Islet of Langerhans (tissue), 1 donor: ENCODE data around the gene BBS10.
"Not testable (repeated sequence)": the region's sequence is repeated elsewhere in the genome, so short reads cannot be mapped to it uniquely, and the experiment has no call there.

Experiments used
- FAIRE-seq: peaks from one replicate; lab custom pipeline; 2011; peaks lifted over from hg19 to GRCh38; lab: Jason Lieb, UNC

BBS10 gene

GRCh38 chr12:76348079-76348901, at the start of gene BBS10:
Gene BBS10, minus strand, starts transcription at chr12:76348415. Its CDS starts 57 bp downstream, at chr12:76348358.
- FAIRE-seq = no peak

GRCh38 chr12:76391461-76391860, 43.2 kb upstream of the BBS10 start:
- no peak for FAIRE-seq

- FAIRE-seq = no peak
These were observed 39.4 kb upstream of the BBS10 start for GRCh38 chr12:76387614-76388013.

- no peak for FAIRE-seq
These were observed 36.3 kb upstream of the BBS10 start for GRCh38 chr12:76384560-76384959.

GRCh38 chr12:76383988-76384387, 35.8 kb upstream of the BBS10 start:
- no peak for FAIRE-seq

- FAIRE-seq = no peak
These were observed 31.0 kb upstream of the BBS10 start for GRCh38 chr12:76379261-76379660.

- FAIRE-seq = not testable (repeated sequence)
These were observed 28.7 kb upstream of the BBS10 start for GRCh38 chr12:76376876-76377275.

- no peak for FAIRE-seq
These were observed 27.7 kb upstream of the BBS10 start for GRCh38 chr12:76375939-76376338.

GRCh38 chr12:76375470-76375869, 27.3 kb upstream of the BBS10 start:
- peak; percentile 62 for FAIRE-seq

GRCh38 chr12:76374386-76375020, 26.3 kb upstream of the BBS10 start:
- FAIRE-seq = no peak

GRCh38 chr12:76368230-76368629, 20.0 kb upstream of the BBS10 start:
- FAIRE-seq = no peak

- FAIRE-seq = no peak
These were observed 17.9 kb upstream of the BBS10 start for GRCh38 chr12:76366163-76366562.

GRCh38 chr12:76364131-76364530, 15.9 kb upstream of the BBS10 start:
- not testable (repeated sequence) for FAIRE-seq

GRCh38 chr12:76360316-76360715, 12.1 kb upstream of the BBS10 start:
- no peak for FAIRE-seq

GRCh38 chr12:76356071-76356470, 7.9 kb upstream of the BBS10 start:
- no peak for FAIRE-seq

- no peak for FAIRE-seq
These were observed 1.3 kb downstream of the BBS10 start for GRCh38 chr12:76346798-76347420.

GRCh38 chr12:76346236-76346635, 2.0 kb downstream of the BBS10 start:
- no peak for FAIRE-seq

GRCh38 chr12:76345569-76345968, 2.6 kb downstream of the BBS10 start:
- FAIRE-seq = no peak

- FAIRE-seq = no peak
These were observed 6.7 kb downstream of the BBS10 start for GRCh38 chr12:76341436-76342030.

- FAIRE-seq = no peak
These were observed 7.4 kb downstream of the BBS10 start for GRCh38 chr12:76340680-76341435.

GRCh38 chr12:76337583-76337982, 10.6 kb downstream of the BBS10 start:
- no peak for FAIRE-seq

- no peak for FAIRE-seq
These were observed 15.6 kb downstream of the BBS10 start for GRCh38 chr12:76332606-76333005.
